Type B pancreatic cell (in vitro differentiated cells): ENCODE measurements around the gene AHDC1. TPM values are rescaled to one million over a fixed set of nuclear protein-coding genes. Genes with fewer than 3 reads are reported as not detected.
"Not testable (repeated sequence)": the region's sequence is repeated elsewhere in the genome, so short reads cannot be mapped to it uniquely, and the experiment has no call there.

ENCODE experiments used
- DNase-seq: peaks from one replicate; pipeline ENCODE4 v3.0.0; 2021; ENCODE audit warnings: mixed read lengths; ENCODE audit not compliant: unreplicated experiment; ENCODE audit errors: extremely low spot score
- H3K27ac Mint-ChIP-seq: 2 replicates; pipeline ENCODE4 v1.8.0; 2021; ENCODE audit warnings: mild to moderate bottlenecking, mixed read lengths
- H3K27me3 Mint-ChIP-seq: 2 replicates; pipeline ENCODE4 v1.8.0; 2021; ENCODE audit warnings: mixed read lengths
- H3K36me3 Mint-ChIP-seq: 2 replicates; pipeline ENCODE4 v1.8.0; 2021; ENCODE audit warnings: mixed read lengths
- H3K4me1 Mint-ChIP-seq: one replicate; pipeline ENCODE4 v1.8.0; 2021; ENCODE audit warnings: mixed read lengths; ENCODE audit not compliant: unreplicated experiment
- H3K4me3 Mint-ChIP-seq: 2 replicates; pipeline ENCODE4 v1.8.0; 2021; ENCODE audit warnings: mild to moderate bottlenecking, mixed read lengths
- H3K9me3 Mint-ChIP-seq: 2 replicates; pipeline ENCODE4 v1.8.0; 2021; ENCODE audit warnings: mixed read lengths
- CTCF ChIP-seq: fragments of 200-600 bp; sonication (generic); conservative IDR thresholded peaks from 2 replicates; pipeline ENCODE4 v1.5.0; 2021; ENCODE audit warnings: antibody characterized with exemption, mild to moderate bottlenecking
- total RNA-seq: library from RNA; stranded (reverse); gene quantifications from 2 replicates; pipeline ENCODE4 v1.2.1, GENCODE V29; 2021; ENCODE audit warnings: low replicate concordance

Gene AHDC1
- total RNA-seq, 1 donor from 2014 or later: 61.0 TPM

DNA sequence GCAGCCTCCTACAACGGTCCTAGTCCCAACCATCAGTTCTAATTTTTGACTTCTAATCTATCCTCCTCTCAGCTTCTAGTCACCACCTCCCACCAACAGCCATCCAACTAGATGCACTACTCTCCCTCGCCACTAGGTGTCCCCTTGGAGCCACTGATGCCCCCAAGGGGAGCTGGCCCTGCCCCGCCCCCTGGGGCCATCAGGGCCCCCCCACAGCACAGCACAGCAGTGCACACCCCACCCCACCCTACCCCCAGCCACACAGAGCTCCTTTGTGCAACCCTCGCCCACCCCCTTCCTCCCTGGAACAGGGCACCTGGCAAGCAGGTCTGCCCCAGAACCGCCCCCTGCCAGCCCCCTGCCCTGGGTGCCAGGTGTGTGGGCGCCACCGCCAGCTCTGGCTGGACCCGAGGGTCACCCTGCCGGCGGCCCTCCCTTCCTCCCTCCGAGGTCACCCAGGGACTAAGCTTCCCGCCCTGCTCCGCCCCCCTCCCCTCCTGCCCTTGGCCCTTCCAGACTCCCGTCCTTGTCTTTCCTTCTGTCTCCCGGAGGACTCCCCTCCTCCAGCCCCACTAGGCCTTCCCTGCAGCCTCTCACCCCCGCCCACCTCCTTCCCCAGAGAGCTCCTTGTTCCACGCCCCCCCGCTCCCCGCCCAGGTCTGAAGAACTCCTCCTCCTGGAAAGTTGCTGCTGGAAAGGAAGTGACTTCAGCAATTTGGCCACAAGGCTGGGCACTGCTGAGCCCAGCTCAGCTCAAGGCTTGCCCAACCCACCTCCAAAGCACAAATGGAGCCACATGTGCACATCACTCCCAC lies 47.0 kb downstream of the AHDC1 start:
- H3K27me3 Mint-ChIP-seq: no peaks in the 10 kb centered on the region
- DNase-seq: peak; percentile 84
- peaks cover 53% of the 10 kb centered on the region for H3K4me1 Mint-ChIP-seq
- TF ChIP-seq CTCF: peak; percentile 98
- H3K36me3 Mint-ChIP-seq: peaks cover 15% of the 10 kb centered on the region
- peak overlapping the region; percentile 78 for H3K4me3 Mint-ChIP-seq
- H3K9me3 Mint-ChIP-seq: no peaks in the 10 kb centered on the region
- H3K27ac Mint-ChIP-seq: peak overlapping the region; percentile 98

- Mint-ChIP-seq H3K36me3 (peaks cover 15% of the 10 kb centered on the region), H3K4me3 (peak overlapping the region; percentile 51), H3K4me1 (peaks cover 48% of the 10 kb centered on the region), H3K27ac (peak overlapping the region; percentile 82), H3K9me3 (no peaks in the 10 kb centered on the region), H3K27me3 (no peaks in the 10 kb centered on the region)
- DNase-seq: no peak
- no peak for TF ChIP-seq CTCF
Measured at GRCh38 chr1:27556435-27556780, 47.5 kb downstream of the AHDC1 start.

GRCh38 chr1:27555700-27556424 lies 48.1 kb downstream of the AHDC1 start:
- peaks cover 15% of the 10 kb centered on the region for H3K36me3 Mint-ChIP-seq
- H3K27ac Mint-ChIP-seq: no peak overlapping the region
- no peaks in the 10 kb centered on the region for H3K27me3 Mint-ChIP-seq
- no peak for TF ChIP-seq CTCF
- peaks cover 42% of the 10 kb centered on the region for H3K4me1 Mint-ChIP-seq
- no peak for DNase-seq
- H3K9me3 Mint-ChIP-seq: no peaks in the 10 kb centered on the region
- peak overlapping the region; percentile 51 for H3K4me3 Mint-ChIP-seq

DNA sequence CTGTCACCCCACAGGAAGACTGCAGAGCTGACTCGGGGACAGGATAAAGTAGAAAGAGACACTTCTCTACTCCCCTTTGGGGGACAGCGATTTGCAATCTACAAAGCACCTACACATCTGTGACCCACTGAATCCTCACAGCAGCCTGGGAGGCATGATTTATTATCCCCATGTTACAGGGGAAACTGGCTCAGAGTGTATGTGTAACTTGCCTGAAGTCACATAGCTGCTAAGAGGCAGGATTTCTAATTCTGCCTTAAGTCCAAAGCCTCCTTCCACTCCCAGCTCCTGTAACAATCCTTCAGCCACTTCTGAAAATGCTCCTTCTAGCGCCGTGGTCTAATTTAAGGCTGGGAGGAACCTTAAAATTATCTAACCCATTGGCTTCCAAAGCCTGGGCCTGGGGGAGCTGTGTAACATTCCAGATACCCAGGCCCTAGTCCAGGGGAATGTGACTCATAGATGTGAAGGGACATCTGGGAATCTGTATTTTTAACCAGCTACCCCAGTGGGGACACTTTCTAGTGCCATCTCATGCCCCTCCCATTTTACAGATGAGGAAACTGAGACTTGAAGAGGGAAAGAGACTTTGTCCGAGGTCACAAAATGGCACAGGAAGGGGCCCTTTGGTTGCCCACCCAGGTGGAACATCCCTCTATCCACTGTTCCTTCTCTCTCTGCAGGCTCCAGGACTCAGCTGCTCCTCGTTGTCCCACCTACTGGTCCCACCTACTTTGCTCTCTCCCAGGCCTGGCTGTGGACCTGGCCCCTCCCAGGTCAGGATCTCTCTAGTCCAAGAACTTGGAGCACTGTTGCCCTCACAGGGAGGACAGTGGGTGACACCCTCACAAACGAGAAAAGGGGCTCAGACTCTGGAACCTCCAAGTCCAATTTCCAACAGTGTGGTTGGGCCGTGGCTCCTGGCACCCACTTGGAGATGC lies 48.9 kb downstream of the AHDC1 start:
- H3K27ac Mint-ChIP-seq: peak overlapping the region; percentile 80
- peaks cover 34% of the 10 kb centered on the region for H3K4me1 Mint-ChIP-seq
- DNase-seq: no peak
- no peak overlapping the region for H3K4me3 Mint-ChIP-seq
- no peaks in the 10 kb centered on the region for H3K27me3 Mint-ChIP-seq
- peaks cover 15% of the 10 kb centered on the region for H3K36me3 Mint-ChIP-seq
- TF ChIP-seq CTCF: no peak
- no peaks in the 10 kb centered on the region for H3K9me3 Mint-ChIP-seq

- Mint-ChIP-seq H3K27me3 (no peaks in the 10 kb centered on the region), H3K27ac (peak overlapping the region; percentile 80), H3K4me3 (no peak overlapping the region), H3K36me3 (peaks cover 15% of the 10 kb centered on the region), H3K4me1 (peaks cover 26% of the 10 kb centered on the region), H3K9me3 (no peaks in the 10 kb centered on the region)
- DNase-seq: no peak
- no peak for TF ChIP-seq CTCF
Measured at GRCh38 chr1:27554293-27554692, 49.7 kb downstream of the AHDC1 start.

DNA sequence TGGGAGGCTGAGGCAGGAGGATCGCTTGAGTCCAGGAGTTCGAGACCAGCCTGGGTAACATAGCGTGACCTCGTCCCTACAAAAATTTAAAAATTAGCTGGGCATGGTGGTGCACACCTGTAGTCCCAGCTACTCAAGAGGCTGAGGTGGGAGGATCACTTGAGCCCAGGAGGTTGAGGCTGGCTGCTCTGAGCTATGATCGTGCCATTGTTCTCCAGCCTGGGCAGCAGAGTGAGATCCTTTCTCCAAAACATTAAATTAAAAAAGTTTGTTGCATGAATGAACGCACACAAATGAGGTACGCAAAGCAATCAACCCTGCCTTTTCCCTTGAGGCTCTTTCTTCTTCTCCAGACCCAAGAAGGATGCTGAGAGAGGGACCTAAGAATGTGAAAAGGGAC lies 50.1 kb downstream of the AHDC1 start:
- H3K27ac Mint-ChIP-seq: peak overlapping the region; percentile 80

More for the DNA sequence above, 50.1 kb downstream of the AHDC1 start:
- H3K4me1 Mint-ChIP-seq: peaks cover 25% of the 10 kb centered on the region
- not testable (repeated sequence) for H3K4me3 Mint-ChIP-seq, DNase-seq, H3K9me3 Mint-ChIP-seq, H3K27me3 Mint-ChIP-seq
- H3K36me3 Mint-ChIP-seq: peaks cover 15% of the 10 kb centered on the region
